Tibial nerve (tissue), 3 donors: ENCODE data around the gene B9D2.

Source experiments
- CTCF ChIP-seq, 5 experiments: fragments of 200-600 bp in 3 of 5; fragments of 450-650 bp in 2 of 5; sonication (generic) in 3 of 5; IDR thresholded peaks; one replicate each; pipeline ENCODE4 v1.5.1; 2016 to 2019; ENCODE audit warnings: antibody characterized with exemption in 5 of 5, mild to moderate bottlenecking in 3 of 5, moderate library complexity in 2 of 5
- POLR2A ChIP-seq, 2 donors: fragments of 450-650 bp; IDR thresholded peaks; one replicate each; pipeline ENCODE4 v1.6.1; 2017; ENCODE audit warnings: antibody characterized with exemption in 2 of 2, mild to moderate bottlenecking in 2 of 2, moderate library complexity in 2 of 2

DNA sequence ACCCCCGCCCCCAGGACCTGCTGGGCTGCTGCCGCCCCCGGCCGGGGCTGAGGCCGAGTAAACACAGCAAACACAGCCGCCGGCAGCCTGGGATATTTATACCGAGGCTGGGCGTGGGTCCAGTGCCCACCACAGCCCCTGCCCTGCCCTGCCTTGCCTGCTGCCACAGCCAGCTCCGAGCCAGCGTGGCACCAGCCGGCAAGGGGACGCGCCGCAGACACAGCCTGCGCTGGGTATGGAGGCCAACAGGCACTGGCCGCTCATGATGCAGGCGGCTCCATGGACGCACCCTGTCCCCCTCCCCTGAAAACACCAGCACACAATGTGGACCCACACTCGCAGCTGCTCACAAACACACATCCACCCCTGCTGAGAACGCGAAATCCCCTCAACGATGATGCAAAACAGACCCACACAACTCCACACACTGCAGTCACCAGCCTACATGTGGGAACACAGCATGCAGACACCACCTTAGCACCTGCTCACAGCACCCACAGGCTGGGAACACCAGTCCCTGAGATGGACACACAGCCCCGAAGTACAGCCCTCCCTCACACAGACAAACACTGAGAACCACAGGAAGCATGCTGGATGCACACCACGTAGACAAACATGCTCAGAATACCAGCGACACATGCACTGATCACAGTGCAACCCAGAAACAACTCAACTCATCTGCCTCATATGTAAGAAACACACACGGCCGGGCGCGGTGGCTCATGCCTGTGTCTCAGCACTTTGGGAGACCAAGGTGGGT lies 37.8 kb downstream of the B9D2 start:
- TF ChIP-seq CTCF (IDR thresholded peaks at IDR 0.05) (no peak), POLR2A (IDR thresholded peaks at IDR 0.05) (no peak)
